ENCODE measurements around the gene MAP2K4.

Gene MAP2K4

DNA sequence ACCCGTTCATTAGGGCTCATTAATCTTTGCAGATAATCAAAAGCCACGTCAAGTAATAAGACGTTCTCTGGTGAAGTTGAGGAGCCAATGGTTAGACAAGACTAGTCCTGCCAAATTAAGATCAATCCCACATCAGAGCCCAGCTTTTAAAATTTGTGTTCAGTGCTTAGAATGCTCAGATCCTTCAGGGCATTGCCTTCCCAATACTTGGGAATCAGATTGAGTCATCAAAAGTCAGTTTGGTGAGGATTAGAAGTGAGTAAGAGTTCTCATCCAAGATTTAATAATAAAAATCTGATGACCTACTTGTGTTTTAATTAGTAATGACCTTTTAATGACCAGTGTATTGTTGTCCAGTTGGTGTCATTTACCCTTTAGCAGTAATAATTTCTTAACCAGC is 19.8 kb downstream of the MAP2K4 start:
- DNase-seq = no peak

DNA sequence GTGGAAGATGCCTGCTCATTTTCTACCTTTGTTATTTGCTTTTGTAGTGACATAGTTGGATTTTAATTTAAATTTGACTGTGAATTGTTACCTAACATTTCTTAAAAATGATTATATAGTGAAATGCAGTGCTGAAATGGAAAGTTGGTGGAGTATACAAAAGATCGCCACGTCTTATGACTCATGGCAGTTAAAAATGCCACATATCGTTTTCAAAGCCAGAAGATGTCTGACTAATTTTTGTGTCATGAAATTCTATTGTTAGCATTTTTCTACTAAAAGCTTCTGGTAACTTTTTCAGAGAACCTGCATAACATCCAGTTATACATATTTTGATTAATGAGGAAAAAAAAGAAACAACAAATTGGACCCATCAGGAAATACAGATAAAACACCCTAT is 20.6 kb downstream of the MAP2K4 start:
- no peak for DNase-seq

DNA sequence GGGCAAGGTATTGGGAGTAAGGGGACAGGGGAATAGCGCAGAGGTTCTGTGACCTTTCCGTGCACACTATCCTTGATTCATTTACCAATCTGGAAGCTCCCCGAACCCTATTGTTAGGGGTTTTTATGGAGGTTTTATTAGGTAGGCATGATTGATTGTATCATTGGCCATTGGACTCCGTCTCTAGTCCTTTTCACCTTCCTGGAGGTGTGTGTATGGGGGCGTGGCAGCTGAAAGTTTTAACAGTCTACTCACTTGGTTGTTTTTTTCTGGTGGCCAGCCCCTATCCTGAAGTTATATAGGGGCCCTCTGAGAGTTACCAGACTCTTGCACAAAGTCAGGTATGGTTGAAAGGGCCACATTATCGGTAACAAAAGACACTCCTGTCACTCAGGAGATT is 23.0 kb downstream of the MAP2K4 start:
- DNase-seq = no peak

DNA sequence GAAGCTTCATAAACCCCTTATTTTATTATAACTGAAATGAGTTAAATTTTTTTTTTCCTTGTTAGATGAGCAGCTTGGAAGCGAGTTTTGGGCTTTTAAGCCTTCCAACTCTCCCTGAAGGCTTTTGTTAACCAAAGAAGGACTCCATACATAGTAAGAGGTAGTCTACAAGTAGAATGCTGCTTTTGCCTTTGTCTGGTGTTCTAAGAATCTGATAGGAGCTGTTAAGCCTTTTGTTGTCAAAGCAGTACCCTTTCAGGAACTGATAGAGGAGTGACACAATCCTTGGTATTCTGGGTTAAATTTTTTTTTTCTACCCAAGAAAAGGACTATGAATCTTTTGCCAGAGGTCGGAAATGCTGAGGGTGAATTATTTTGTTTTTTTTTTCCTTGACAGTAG is 26.1 kb downstream of the MAP2K4 start:
- no peak for DNase-seq

DNA sequence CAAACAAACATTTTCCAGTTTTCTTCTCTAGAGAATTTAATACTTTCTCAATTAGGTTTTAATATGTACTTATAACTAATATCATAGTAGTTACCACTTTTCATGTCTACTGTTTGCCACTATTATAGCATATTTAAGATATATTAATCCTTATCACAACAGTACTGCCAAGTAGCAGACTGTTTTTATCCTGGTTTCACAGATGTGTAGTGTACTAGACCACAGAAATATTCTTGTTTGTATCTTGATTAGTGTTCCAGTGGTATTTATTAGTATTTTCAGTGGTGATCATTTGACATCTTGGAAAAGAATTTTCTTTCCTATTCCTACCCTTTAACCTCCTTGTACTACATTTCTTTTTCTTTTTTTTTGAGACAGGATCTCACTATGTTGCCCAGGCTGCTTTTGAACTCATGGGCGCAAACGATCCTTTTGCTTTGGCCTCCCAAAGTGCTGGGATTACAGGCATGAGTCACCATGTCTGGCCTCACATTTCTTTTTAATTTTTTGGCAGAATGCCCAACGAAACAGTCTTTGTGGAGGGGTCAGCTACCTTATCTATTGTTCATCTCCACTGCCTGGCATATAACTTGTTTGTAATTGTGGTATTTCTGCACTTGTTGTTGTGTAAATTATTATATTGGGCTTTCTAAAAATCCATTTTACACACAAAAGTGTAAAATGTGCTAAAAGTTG is 27.2 kb downstream of the MAP2K4 start:
- no peak for DNase-seq

DNA sequence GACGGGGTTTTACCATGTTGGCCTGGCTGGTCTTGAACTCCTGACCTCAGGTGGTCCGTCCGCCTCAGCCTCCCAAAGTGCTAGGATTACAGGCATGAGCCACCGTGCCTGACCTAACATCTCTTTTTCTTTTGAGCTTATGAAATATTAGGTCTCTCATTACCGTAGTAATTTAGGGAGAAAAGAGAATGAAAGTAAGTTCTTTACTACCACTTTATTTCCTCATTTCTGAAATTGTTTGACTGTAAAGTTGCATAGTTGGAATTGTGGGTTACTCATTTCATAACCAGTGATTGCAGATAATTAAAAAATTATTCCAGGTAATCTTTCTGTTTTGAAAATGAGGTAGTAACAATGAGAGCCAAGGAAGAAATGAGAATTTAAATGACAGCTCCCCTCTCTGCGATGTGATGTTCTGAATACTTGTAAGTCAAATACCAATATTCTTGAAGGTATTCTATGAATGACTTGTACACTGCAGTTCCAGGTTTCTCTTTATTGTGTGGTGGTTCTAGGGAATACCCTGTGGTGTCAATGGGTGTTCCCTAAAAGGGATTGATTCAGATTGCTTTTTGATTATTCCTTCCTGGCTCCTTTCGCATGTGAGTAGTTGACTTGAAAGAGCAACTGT is 28.3 kb downstream of the MAP2K4 start:
- DNase-seq = no peak

DNA sequence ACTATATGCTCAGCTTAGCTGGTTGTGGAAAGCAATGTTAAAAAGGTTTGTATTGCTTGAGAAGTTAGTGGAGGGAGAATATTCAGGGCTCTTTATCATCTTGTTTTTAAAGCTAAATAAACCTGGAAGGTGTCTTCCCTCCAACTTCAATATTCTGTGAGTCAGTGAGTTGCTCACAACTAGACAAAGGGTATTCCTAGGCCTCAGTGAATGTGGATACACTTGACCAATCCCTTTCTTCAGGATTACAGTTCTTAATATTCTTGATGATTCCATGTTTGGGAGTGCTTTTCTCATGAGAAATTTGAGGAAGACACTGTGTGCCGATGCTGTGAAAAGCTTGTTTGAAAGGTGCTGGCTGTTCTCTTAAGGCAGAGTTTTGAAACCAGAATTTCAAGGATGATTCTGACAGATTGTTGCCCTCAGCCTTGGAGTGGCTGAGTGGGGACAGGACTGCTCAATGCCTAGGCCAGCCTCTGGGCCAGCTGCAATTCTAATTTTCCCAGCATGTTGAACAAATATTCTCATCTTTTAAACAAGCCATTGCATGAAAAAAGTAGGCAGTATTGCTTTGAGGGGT is 30.1 kb downstream of the MAP2K4 start:
- no peak for DNase-seq

DNA sequence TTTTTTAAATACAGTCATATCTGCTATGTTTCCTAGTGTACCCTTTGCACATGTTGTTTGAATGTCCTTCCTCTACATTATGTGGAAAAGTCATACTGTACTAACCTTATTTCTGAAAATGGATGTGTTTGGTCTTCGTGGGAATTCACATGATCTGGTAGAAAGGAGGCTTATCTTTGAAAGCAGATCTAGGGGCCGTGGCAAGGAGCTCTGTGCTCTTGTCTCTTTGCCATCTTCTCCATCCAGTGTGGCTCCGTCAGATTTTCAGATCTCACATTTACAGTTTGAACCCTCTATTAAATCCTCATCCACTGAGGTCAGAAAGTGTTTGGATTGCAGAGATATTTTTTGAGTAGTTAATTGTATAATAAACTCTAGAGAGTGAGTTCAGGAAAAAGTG is 32.9 kb downstream of the MAP2K4 start:
- DNase-seq = no peak

DNA sequence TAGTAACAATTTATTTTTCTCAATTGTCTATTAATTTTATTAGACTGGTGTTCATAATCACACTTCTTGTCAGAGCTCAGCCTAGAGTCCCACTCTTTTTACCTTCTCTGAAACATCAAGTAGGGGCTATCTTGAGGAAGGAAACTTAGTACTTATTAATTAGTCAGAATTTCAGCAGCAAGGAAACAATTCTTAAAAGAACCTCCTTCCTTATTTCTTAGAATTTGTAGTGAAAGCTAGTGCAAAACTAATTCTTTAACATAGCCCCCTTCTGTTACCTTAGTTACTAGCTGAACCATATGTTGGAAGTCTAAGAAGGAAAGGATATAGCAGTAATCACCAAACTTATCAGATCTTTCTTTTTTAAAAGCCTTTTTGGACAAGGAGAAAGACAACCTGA is 35.2 kb downstream of the MAP2K4 start:
- DNase-seq = no peak

DNA sequence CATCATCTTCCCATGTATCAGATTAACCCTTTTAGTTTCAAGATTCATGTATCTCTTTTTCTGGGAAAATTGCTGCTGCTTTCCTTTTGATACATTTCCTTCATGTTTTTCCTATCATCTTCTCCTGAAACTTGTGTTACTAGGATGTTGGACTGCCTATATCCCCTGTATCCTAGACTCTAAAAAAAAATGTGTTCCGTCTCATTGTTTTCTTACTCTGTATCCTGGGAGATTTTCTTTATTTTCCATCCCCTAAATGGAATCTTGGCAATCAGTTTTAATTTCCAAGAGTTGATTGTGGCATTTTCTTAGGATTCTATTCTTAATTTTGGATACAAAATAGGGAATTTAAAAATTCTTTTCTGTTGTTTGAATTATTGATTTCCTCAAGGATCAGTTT is 36.8 kb downstream of the MAP2K4 start:
- no peak for DNase-seq

DNA sequence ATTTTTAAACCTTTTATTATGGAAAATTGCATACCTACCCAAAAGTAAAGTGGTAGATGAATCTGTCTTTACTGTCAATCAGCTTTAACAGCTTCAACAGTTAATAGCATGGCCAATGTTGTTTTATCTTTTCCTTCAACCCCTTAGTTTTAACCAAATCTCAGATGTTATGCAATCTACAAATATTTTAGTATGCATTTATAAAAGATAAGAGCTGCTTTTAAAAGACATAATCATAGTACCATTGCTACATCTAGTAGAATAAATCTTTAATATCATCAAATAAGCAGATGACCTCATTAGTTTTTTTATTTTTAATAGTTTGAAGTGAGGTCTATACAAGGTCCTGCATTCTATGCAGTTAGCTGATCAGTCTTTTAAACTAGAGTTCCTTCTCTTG is 37.9 kb downstream of the MAP2K4 start:
- no peak for DNase-seq

DNA sequence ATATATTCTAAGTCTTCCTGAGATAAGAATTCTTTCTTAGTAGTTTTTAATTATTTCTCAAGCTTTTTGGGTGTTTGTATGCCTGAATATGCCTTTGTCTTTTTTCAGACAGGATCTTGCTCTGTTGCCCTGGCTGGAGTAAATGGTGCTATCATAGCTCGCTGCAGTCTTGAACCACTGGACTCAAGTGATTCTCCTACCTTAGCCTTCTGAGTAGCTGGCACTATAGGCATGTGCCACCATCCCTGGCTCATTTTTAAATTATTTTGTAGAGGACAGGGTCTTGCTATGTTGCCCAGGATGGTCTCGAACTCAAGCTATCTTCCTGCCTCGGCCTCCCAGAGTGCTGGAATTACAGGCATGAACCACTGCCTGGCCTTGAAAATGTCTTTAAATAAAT is 41.6 kb downstream of the MAP2K4 start:
- DNase-seq = no peak

DNA sequence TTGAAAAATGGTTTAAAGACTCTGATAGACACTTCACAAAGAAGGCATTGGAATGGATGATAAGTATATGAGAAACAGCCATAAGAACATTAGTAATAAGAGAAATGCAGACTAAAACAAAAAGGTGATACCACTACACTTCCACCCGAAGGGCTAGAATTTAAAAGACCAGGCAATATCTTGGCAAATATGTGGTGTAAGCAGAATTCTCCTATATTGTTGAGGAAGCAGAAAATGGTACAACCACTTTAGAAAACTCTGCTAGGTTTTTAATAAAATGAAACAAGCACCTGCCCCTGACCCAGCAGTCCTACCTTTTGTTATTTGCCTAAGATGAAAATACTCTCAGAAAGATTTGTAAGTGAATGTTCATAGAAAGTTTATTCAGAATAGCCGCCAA is 43.7 kb downstream of the MAP2K4 start:
- no peak for DNase-seq

DNA sequence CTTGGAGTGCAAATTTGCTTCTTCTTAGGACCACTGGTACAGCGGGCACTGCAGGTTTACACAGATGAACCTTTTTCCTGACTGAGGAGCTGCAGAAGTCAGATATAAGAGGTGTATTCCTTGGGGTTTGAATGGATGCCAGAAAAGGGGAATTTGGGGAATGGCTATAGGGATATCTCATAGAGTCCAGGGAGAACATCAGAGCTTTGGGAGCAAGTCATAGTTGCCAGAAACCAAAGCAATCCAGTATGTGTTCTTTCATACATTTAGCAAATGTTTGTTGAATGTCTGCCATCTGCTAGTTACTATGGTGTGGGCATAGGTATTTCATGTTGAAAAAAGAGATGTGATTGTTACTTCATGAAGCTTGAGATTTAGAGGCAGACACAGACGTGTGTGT is 46.8 kb downstream of the MAP2K4 start:
- DNase-seq = no peak

DNA sequence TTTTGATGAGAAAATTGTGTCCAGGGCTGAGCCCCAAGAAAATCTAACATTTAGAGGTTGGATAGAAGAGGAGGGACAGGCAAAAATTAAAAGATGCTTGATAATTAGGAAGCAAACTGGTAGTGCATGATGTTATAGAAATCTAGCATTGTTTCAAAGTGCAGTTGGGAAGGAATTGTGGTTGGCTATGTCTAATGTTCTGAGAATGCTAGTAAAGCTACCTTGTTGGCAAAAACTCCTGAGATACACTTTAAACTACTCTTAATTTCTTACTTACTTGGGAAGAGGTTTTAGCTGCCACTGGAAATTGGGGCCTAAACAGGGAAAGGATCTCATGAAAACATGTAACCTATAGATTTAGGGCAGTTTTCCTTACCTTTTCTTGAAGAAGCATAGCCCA is 48.3 kb downstream of the MAP2K4 start:
- DNase-seq = no peak

DNA sequence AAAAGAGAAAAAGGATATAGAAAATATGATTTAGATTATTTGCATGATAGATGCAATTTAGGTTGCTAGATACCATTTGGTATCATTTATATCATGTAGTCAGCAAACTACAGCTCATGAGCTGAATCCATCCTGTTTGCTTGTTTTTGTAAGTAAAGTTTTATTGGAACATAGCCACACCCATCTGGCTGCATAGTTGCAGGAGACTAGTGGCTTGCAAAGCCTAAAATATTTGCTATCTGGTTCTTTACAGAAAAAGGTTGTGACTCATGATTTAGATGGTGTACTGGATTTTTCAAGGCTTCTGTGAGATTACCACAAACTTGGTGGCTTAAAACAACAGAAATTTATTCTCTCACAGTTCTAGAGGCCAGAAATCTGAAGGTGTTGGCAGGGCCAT is 49.9 kb downstream of the MAP2K4 start:
- no peak for DNase-seq

DNA sequence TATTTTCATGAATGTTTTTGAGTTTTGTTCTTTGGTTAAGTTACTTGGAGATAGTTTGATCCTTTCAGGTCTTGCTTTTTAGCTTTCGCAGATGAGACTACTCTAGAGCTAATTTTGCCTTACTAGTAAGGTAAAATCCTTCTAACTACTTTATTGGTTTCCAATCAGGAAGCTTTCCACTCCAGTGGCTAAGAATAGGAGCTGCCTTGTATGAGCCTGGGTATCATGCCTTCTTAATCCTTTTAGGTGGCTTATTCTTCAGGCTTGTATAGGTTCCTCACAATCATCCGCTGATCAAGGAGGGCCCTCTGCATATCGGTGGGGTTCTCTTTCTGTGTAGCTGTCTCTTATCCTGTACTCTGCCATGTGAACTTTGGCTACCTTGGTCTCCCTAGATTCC is 53.7 kb downstream of the MAP2K4 start:
- DNase-seq = no peak

DNA sequence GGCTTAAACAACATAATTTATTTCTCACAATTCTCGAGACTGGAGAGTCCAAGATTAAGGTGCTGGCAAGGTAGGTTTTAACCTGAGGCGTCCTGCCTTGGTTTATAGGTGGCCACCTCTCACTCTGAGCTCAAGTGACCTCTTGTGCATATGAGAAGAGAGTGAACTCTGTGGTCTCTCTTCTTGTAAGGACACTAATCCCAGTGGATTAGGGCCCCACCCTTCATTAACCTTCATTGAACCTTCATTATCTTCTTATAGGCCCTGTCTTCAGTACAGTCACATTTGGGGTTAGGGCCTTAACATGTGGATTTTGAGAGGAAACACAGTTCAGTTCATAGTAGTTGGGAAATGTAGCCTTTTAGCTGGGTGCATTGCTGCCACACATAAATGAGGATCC is 57.1 kb downstream of the MAP2K4 start:
- DNase-seq = no peak

DNA sequence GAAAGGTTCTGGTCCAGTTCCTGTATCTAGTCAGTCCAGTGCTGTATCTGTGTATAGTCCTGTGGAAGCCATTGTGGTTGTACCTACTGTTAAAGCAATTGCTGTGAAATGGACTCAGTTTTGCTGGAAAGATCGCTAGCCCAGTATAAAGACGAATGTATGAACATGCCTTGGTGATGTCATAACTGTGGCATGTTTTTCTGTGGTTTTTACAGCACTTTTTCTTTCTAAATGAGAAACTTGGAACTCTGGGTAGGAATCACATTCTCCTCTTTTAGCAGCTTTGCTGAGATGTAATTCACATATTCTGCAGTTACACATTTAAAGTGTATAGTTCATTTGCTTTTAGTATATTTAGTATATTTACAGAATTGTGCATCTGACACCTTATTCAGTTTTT is 58.1 kb downstream of the MAP2K4 start:
- no peak for DNase-seq

DNA sequence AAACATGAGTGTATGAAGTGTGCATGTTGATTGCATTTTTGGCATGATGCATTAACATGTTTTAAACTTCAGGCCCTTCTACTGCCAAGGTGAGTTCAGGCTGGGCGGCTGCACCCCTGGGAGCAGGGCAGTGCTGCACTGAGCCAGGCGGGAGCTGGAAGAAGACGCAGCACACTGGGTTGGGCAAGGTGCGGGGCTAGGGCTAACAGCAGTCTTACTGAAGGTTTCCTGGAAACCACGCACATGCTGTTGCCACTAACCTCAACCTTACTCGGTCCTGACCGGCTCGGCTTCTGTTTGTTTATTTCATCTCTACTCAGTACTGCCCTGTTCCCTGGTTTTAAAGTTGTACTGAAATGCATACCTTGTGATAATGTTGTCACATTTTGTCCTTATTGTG is 61.0 kb downstream of the MAP2K4 start:
- no peak for DNase-seq

DNA sequence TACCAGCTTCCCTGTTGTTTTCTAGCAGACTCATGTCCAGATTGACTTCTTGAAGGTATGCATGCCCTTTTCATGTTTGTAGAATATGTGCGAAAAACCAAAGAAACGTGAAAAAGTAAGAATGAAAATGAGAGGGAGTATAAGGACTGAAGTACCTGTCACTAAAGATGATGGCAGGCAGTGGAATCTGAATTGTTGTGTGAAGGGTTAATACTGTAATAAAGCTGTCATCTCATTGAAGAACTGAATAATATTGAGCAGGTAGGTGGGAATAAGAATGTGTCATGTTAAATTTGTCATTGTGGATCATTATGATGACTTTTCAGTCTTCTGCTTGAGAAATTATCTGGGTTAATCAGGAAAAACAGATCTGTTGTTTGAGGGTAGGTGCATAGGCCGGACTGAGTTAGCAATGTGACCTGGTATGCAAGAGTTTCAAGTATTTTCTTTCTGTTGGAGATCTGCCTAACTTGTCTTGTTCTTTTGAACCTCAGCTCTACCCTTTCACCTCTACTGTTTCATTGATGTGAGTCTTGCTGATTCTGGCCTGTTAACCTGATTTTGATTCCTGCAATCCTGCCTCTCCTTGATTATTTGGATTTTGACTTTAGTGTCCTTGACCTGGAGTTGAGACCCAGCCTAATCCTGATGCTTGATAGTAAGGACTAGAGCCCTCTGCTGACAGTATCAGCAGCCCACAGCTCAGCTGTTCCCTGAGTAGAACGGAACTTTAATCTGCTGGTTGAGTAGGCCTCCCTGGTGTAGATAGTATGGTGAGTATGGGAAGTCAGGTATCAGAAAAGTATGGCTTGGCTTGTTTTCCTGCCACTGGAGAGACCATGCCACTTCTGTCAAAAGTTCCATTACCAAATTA is 64.6 kb downstream of the MAP2K4 start:
- DNase-seq = no peak

DNA sequence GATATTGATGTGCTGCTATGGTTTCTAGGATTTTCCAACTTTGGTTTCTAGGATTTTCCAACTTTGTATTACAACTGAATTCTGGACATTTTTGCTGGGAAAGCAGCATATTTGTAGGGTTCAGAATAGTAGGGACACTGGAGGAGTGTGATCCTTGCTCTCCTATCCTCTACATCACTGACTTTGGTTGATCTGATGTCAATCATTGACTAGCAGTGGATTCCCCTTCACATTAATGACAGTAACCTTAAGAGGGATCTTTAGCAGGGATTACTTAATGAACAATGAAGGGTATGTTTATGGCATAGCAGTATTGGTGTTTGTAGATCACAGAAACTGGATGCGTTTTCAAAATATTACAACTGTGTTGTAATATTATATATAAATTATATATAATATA is 67.4 kb downstream of the MAP2K4 start:
- DNase-seq = no peak

DNA sequence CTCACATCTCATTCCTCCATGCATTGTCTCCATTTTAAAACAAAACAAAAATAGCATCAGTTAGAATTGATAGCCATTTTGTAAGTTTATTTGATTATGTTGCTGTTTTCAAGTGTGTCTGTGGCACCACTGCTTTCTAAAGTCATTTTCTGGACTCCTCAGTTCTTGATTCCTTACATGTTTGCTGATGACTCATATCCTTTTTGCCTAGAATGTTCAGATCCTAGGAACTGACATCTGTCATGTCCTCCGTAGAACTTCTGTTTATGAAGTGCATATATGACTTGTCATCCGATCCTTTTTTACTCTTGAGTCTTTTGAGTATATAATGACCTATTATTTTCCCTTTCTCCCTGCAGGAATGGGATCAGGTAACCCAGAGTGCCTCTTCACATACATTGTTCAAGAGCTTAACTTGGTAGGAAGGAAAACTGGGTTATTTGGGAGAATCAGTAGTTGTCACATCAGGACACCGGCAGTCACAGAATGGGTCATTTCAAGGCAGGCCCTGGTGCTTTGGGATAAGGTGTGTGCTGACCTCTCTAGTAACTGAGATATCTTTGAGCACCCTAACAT is 69.2 kb downstream of the MAP2K4 start:
- DNase-seq = no peak

DNA sequence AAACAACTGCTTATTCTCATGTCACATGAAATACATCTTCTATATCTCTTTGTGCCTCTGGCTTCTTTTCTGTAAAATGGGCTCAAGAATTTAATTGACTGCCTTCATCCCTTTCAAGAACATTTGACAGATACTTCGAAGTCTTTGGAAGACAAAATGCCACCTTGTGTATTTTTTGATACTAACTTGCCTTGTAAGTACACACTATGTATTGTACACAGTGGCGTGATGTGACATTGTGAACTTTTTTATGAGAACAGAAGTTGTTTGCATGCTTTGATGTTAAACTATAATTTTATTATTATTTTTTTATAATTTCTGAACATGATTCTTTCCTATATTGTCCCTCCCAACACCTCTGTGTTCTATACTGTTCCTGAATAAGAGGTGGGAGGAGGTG is 73.7 kb downstream of the MAP2K4 start:
- DNase-seq = no peak

Data from activated effector memory CD4-positive, alpha-beta T cell treated with anti-CD3 and anti-CD28 coated beads, Interleukin-2, amount 50 U/mL, for 16 hours (primary cell).